Measurements from ENCODE around the gene CUL9.

The CUL9 gene

DNA sequence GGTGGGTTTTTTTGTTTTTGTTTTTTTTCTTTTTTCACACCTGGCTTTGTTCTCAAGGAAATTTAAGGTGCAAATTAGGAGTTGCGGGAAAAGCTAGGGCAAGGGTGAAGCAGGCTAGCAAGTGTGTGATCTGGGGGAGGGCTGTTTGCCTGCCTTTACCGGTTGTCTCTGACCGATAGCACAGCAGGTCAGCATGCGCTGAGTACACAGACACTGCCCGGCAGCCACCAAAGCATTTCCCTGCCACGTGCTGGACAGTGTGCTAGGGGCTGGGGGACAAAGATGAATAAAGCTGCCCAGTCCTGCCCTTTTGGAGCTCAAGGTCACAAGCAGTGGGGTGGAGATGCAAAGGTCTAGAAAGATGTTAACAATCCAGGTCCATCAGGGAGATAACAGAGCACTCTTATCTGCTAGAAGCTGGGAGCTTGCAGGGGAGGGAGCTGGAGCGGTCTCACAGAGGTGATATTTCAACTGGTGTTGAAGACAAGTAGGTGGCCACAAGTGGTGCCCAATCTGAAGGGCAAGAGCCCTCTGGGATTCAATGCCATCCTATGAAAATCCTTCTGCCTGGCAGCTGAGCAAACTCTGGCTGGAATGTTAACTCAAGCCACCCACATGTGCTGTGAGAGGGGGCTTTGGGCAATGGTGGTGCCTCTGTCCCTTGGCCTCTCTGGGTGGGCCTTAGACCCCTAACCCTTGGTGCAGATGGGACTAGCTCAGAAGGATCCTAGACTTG is 85.8 kb downstream of the CUL9 start:
- DNase-seq (ENCODE audit: extremely low spot score, insufficient read length, low read depth) (no peak), FAIRE-seq (no peak)

DNA sequence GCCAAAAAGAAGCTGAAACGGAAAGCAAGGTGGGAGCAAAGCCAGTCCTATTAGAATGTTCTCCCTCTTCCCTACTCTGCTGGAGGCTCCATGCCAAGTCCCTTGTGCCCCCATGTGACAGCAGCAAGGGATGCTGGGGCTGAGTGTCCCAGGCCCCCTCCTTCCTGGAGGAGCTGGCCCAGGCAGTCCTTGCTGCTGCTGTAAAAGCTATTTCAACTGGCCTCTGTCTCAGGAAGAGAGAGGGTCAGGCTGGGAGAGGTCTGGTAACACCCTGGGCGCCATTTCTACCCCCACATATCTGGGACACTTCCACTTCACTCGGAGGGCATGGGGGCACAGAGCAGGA is 86.3 kb downstream of the CUL9 start:
- no peak for DNase-seq (ENCODE audit: extremely low spot score, insufficient read length, low read depth)
- FAIRE-seq = no peak

DNA sequence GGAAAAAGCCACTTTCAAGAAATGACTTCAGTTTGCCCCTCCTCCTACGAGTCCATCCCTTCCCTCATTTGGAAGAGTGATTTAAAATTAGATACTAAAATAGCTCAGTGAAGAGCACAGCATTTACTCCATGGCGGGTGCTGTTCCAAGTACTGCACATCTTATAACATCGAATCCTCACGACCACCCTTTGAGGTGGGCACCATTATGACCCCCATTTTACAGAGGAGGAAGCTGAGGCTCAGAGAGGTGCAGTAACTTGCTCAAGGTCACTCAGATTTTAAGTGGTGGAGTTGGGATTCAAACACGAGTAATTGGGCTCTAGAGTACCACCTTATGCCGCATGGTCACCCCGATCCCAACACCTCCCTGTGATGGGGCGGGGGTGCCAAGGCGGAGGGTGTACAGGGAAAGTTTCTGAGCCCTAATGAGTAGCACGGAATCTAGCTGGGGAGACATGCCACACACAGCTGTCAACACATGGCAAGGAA is 86.8 kb downstream of the CUL9 start:
- FAIRE-seq = no peak

DNA sequence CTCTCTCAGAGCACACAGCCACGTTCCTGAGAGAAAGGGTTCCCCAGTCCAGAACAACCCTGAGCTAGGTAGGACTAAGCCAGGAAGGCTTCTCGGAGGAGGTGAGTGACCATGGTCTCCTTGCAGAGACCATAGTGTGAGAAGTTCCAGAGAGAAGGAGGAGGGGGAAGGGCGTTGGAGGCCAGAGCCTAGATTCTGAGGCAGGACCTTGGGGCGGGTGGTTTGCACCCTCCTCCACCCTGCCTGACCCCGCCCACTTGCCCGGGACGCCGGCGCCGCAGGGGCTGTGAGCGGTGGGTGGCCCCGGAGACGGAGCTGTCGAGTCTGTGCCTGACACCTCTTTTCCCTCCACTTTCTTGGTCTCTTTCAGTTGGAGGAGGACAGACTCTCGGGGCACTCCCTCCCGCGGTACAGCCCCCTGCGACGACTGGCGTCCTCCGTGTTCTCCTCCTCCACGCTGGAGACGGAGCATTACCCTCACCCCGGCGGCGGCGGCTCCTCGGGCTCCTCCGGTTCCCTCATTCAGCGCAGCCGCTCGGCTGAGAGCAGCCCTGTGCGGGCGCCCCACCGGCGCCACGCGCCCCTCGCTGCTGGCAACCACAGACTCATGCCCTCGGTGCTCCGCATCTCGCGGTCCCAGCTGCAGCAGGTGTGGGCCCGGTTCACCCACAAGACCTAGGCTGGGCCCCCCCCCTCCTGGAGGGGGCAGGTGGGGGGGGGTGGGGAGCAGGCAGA is 87.4 kb downstream of the CUL9 start:
- DNase-seq (ENCODE audit: extremely low spot score, insufficient read length, low read depth) = no peak
- no peak for FAIRE-seq

More for the DNA sequence above, 86.8 kb downstream of the CUL9 start:
- DNase-seq (ENCODE audit: extremely low spot score, insufficient read length, low read depth) = no peak

DNA sequence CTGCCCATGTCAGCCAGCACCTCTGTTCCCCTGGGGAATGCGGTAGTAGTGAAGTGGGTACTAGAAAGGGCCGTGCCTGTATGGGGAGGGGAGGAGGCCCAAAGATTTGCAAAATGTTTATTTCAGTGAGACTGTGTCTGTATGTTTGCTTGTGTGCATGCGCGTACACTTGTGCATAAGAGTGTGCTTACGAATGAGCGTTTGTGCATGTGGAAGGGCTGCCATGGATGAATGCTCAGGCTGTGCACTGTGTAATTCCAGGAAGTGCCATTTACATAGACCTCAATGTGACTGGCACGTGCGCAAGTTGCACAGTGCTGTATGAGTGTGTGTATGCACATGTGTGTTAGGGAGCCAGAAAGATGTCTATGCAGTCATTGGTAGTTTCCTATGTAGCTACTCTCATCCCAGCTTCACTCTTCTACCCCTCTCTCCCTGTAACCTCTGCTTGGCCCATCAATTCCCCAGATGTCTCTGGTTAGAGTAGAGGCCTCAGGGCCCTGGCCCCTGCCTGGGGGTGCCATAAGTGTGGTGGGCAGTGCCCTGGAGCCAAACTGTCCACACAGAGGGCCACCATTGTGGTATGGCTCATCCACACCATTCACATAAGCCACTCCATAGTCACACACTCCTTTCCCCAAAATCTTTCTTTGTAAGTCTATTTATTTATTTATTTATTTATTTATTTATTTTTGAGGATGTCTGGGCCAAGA is 89.3 kb downstream of the CUL9 start:
- peak; percentile 68 for FAIRE-seq
- DNase-seq (ENCODE audit: extremely low spot score, insufficient read length, low read depth) = no peak

DNA sequence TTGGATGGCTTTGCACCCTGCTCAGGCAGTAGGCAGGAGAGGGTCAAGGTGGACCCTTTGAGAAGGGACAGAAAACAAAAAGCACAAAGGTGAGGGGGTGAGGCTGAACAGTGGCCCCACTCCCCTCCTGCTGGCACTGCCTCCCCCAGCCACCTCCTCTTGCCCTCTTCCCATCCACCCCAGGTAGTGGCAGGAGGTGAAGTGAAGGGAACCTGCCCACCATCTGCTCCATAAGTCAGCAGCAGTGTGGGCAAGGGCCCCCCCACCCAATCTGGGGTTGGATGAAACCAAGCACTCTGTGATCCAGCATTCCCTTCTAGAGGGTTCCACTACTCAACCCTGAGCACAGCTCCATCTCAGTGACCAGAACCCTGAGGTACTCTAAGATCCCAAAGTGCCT is 89.9 kb downstream of the CUL9 start:
- DNase-seq (ENCODE audit: extremely low spot score, insufficient read length, low read depth) (no peak), FAIRE-seq (no peak)

DNA sequence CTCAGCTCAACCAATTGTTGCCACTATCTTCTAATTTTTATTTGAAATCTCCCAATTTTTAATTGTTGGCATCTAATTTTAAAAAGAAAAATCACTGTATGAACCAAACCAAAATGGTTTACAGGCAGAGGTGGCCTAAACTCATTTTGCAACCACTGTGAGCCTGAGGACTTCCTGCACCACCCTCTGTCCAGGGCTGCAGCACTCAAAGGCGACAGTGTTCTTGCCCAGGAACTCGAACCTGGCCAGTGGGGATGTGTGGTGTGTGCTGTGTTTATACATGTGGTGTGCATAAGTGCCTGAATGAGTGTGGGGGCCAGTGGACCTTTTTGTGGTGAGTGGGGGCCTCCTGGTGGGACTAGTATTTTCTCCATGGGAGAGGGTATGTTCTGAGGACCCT is 91.7 kb downstream of the CUL9 start:
- DNase-seq (ENCODE audit: extremely low spot score, insufficient read length, low read depth) (no peak), FAIRE-seq (no peak)

All from GM18507 (cell line).